Right cardiac atrium (tissue), 5 donors: ENCODE results near the gene LMAN1. TPM values are rescaled to one million over a fixed set of nuclear protein-coding genes. Genes with fewer than 3 reads are reported as not detected.

ENCODE experiments used
- polyA plus RNA-seq: library from polyadenylated mRNA; stranded (reverse); fragments of 200-250 nt; gene quantifications from one replicate; pipeline ENCODE4 v1.2.3, GENCODE V29; 2013
- total RNA-seq, 4 donors: library from RNA; stranded (reverse); fragmentation: NEBNext Ultra II Directional; extraction: Animal tissue kit (Norgen Biotek cat#: 25700); gene quantifications; one replicate each; pipeline ENCODE4 v1.2.1, GENCODE V29; 2021
- donor health status: healthy with polysubstance abuse.
- donor health status: DM: no; HTN: yes; CAD: no.
- donor health status: DM: no; HTN: no; CAD: no.
- donor health status: DM: no; HTN: yes; CAD: no; lungs with severe emphysema.
- donor health status: DM: yes; HTN: yes; CAD: no.

Gene LMAN1
- total and polyA plus RNA-seq, 5 donors = 24.4 to 71.1 (median 60.7) TPM

Other genes starting within 250 kb of the LMAN1 start
- 10 to 100 TPM; 19.3 to 36.8 (median 32.6) TPM for gene SEC11C, start 219.4 kb downstream of the LMAN1 start, total RNA-seq
- gene SEC11C, start 219.4 kb downstream of the LMAN1 start, polyA plus RNA-seq = 25.3 TPM
- gene GRP, start 139.1 kb downstream of the LMAN1 start, total RNA-seq = not detected
- gene GRP, start 139.1 kb downstream of the LMAN1 start, polyA plus RNA-seq = not detected
- not detected for gene RAX, start 85.8 kb downstream of the LMAN1 start, total RNA-seq
- not detected for gene RAX, start 85.8 kb downstream of the LMAN1 start, polyA plus RNA-seq
- gene CPLX4, start 40.6 kb downstream of the LMAN1 start, total RNA-seq = not detected
- gene CPLX4, start 40.6 kb downstream of the LMAN1 start, polyA plus RNA-seq = not detected